Measurements from ENCODE around the gene LAMA5.
A peak's percentile ranks its signal among the peaks of the same experiment; 100 is the strongest.

LAMA5 gene

DNA sequence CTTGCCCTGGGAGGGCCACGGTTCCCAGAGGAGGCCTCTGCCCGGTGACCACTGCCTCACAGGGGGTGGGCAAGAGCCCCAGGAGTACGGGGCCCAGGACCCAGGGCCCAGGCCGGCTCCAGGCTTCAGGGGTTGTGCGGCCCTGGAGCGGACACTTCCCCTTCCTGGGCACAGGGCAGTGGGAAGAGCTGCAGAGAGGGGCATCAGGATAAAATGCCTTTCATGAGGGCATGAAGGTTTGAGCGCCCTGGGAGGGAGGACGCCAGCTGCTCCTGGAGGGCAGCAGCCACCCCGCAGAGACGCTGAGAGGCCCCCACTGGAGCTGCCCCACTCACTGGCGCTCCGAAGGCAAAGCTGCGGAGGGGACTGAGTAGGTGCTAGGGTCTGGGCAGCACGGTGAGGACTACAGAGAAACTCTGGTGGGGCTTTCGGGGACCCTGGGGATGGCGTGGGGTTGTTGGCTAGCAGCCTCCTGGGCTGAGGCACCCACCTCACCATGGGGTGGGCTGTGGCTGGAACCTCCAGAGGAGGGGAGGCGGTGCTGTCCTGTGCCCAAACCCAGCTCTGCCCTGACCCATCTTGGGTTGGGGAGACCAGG lies 10.4 kb downstream of the LAMA5 start:
- no peak for DNase-seq

DNA sequence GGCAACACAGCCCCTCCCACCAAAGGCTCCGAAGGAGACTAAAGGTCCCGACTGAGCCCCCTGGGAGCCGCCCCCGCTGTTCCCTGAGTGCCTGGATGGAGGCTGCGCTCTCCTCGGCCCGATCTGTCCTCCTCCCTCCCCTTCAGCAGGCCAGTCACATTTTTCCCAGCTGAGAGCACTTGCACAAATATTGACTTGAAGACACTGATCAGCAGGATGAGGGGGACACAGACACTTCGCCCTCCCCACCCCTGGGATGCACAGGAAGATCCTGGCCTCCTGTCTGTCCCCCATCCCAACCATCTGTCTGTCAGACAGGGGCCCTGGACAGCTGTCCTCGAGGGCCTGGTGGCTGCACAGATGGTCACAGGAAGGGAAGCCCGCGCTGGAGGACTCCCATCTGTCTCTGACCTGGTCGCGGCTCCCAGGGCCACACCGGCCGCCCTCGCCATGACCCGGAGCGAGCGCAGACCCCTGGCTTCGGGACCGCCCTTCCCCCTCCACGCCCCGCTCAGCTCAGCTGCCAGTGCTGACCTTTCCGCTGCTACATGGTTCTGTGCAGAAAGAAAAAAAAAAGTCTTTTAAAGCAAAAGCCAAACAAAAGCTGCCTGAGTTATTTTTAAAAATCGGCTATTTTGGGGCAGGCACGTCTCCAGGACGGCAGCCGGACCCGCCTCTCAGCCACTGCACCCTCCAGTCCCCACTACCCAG lies 11.1 kb downstream of the LAMA5 start:
- DNase-seq, result peak; percentile 85

DNA sequence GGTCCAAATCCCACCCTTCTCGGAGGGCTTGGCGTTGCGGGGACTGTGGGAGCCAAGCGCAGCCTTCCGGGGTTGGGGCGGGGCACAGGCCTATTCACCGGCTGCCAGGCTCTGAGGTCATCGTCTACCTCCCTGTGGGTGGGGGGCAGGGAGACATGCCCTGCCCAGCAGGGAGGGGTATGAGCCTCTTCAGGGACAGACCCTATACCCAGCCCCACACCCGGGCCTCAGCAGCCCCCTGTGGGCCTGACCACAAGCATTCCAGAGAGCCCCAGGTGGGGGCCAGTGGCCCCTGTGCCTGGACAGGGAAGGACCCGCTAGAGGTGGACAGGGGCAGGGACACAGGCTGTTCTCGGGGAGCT lies 11.6 kb downstream of the LAMA5 start:
- DNase-seq, result peak; percentile 66

- no peak for DNase-seq
Measured at GRCh38 chr20:62354811-62355341, 12.2 kb downstream of the LAMA5 start.

- no peak for DNase-seq
Measured at GRCh38 chr20:62354031-62354808, 12.9 kb downstream of the LAMA5 start.

GRCh38 chr20:62353289-62354030 lies 13.7 kb downstream of the LAMA5 start:
- DNase-seq, result no peak

- DNase-seq, result no peak
Measured at GRCh38 chr20:62352402-62353288, 14.5 kb downstream of the LAMA5 start.

- no peak for DNase-seq
Measured at GRCh38 chr20:62351469-62352401, 15.4 kb downstream of the LAMA5 start.

DNA sequence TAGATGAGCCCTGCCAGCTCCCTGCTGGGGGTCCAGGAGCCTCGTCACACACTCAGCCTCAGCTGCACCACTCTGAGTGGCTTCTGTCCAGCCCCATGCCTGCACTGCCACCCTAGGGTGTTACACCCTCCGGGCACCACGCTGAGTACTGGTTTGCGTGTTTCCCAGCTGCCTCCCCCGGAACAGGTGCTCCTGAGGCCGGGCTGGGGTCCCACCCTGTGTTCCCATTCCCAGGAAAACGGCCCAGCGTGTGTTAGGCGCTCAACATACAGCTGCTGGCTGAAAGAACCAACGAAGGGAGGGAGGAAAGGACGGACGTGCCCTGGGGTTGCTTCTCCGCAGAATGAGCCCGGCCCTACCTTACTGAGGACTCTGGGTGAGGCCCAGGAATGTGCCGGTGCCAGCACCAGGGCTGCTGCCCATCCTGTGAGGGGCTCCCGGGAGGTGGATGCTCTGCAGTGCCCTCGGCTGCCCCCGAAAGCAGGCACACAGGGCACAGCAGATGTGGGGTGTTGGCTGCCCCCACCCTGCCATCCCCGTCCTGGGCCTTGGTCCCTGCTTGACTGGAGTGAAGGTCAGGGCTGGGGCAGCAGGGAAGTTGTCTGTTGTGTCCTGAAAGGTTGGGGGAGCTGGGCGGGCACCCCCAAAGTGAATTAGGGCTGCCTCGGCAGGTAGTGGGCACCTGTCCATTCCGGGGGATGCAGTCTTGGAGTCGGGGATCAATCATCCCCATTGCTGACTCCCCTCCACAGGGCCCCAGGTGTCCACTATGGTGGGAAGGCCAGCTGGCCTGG lies 16.3 kb downstream of the LAMA5 start:
- DNase-seq, result no peak

DNA sequence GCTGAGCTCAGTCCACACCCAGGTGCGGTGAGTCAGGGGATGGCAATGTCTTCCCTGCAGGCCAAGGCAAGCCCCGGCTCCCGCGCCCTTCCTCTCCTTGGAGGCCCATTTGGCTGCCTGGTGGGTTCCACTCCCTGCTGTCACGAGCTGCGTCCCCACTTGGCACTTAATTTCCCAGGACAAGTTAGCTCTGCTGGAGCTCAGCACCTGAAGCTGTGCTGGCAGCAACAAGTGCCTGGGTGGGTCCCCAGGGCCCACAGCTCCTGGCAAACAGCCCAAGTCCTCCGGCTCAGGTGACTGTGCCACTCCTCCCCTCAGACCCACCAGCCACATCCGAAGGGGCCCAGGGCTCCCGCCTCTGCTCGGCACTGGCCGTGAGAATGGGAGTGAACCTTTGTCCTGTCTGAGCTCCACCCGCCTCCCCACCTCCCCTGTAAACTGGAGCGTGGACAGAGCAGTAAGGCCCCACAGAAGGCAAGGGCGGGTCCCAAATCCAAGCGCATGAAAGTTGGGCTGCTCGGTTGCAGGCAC lies 16.9 kb downstream of the LAMA5 start:
- DNase-seq, result no peak

DNA sequence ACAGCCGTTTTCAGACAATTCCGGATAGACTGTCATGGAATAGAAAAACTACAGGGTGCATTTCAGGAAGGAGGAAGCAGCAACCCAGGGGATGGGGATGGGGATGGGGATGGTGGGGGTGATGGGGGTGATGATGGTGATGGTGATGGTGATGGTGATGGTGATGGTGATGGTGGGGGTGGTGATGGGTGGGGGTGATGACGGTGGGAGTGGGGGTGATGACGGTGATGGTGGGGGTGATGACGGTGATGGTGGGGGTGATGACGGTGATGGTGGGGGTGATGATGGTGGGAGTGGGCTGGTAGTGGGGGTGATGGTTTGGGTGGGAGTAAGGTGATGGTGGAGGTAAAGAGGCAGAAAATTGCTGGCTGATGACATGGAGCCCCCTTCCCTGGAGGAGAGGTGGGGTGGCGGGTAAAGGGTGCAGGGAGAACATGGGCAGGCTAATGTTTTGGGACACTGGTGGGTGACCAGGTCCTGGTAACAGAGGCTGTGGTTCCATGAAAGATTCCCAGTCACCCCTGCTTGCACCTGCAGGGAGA lies 17.5 kb downstream of the LAMA5 start:
- DNase-seq, result no peak

GRCh38 chr20:62348604-62349003 lies 18.5 kb downstream of the LAMA5 start:
- no peak for DNase-seq

DNA sequence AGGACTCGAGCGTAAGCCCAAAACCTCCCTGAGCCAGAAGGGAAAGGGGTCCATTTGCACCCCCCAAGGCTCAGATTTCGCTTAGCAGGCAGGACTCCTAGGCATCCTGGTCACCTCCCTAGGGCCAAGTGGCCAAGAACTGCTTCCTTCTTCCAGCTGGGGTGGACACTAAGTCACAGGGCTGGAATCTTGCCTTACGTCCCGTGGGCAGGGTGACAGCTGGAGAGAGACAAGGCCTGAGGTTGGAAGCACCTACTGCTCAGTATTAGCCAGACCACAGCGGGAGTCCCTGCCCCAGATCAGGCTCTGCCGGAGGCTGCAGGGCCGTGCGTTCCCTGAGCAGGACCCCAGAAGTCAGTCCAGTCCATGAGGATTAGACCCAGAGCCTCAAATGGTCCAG lies 19.7 kb downstream of the LAMA5 start:
- DNase-seq, result no peak

DNA sequence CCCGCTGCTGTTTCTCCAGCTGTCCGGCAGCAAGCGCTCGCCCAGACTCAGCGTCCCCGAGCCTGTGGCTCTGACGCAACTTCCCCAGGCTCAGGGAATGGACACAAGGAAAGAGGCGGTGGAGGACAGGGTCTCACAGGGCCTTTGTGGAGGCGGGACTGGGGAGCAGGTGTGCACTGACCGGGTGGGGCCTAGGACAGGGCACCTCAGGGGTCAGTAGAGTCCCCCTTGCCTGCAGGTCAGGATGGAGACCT lies 20.0 kb downstream of the LAMA5 start:
- no peak for DNase-seq

DNA sequence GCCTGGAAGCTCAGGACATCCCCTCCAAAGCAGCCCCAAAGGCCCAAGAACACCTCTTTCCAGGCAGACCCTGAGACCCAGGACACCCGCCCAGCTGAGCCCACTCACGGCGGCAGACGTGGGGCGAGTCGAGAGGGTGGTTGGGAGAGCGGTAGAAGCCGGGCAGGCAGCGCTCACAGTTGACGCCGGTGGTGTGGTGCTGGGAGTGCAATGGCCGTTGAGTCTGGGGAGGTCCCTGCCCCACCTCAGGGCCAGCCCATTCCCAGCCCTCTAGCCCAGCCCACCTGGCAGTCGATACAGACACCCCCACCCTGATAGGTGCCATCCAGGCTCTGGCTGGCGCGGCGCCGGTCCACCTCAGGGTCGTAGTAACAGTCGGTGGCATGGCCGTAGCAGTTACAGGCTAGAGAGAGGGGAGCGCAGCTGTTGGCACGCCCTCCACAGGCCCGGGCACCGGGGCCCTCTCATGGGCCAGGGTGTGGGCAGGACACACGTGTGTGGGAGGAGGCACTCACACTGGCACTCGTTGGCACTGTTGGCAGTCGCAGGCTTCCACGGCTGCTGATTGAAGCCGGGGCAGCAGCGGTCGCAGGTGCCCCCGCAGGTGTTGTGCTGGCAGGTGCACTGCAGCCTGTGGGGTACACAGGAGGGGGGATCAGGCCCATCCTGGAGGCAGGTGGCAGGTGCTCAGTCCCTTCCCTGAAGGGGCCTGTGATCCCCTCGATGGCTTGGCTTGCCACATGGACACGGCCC lies 20.5 kb downstream of the LAMA5 start:
- no peak for DNase-seq

- no peak for DNase-seq
Measured at GRCh38 chr20:62345681-62346370, 21.3 kb downstream of the LAMA5 start.

DNA sequence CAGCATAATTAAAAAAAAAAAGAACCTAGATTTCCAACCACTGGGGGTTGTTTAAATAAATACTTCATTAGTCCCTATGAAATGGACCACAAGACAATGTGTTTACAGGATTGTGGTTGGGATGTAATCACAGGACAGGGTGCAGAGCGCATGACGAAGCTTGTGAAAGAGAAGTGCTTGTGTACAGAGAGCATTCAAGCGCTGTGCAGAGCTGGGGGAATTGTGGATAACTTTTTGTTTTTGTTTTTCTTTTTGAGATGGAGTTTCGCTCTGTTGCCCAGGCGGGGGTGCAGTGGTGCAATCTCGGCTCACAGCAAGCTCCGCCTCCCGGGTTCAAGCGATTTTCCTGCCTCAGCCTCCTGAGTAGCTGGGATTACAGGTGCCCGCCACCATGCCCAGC lies 22.3 kb downstream of the LAMA5 start:
- DNase-seq, result no peak

DNA sequence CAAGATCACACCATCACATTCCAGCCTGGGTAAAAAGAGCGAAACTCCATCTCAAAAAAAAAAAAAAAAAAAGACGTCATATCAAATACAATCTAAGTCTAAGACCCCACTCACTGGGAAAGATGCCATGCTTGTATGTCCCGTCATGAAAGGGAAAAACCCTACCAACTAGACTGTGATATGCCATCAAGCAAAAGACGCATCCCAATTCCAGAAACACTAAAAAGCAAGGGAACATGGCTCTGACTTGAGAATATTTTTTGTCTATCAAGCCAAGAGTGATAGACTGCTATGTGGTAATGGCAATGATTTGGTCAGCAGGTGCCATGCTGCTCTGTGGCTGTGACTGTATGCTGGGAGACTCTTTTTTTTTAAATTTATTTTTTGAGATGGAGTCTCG lies 23.0 kb downstream of the LAMA5 start:
- DNase-seq, result no peak

DNA sequence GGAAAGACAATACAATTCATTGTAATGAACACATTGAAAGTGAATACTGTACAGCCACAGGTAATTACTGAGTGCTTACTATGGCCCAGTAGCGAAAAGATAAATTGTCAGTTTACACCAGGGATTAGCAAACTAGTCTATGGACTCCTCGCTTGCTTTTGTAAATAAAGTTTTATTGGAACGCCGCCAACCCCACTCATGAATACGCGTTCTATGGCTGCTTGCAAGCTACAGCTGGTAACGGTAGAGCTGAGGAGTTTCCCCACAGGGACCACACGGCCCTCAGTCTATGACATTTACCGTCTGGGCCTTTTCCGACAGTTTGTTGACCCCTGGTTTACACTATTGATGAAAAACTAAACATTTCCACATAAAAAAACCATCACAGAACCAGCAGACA lies 24.2 kb downstream of the LAMA5 start:
- DNase-seq, result no peak

All from NCI-H82 (cell line).